SK-N-SH (cell line): ENCODE results near the gene METTL1. TPM values are rescaled to one million over a fixed set of nuclear protein-coding genes. Genes with fewer than 3 reads are reported as not detected.

Experiments used
- CTCF ChIA-PET: fragments of 300-600, 350-600 bp; formaldehyde crosslinking; extraction: SDS; loops from one replicate; lab custom pipeline; 2021; lab: Yijun Ruan, JAX
- POLR2A ChIA-PET: fragments of 350-600 bp; sonication (Branson Sonifier 250); formaldehyde crosslinking; extraction: SDS; loops from one replicate; lab custom pipeline; 2020; ENCODE audit warnings: antibody characterized with exemption, inconsistent platforms; lab: Yijun Ruan, JAX
- DNase-seq: peaks from one replicate; pipeline ENCODE4 v3.0.0; 2012
- H2AFZ ChIP-seq: fragments of 200-600 bp; sonication (generic); 2 replicates; pipeline ENCODE4 v1.8.1; 2016; ENCODE audit warnings: antibody characterized with exemption, mild to moderate bottlenecking, low read depth
- H3F3A ChIP-seq: fragments of 200-600 bp; sonication (generic); replicated peaks from 2 replicates; pipeline ENCODE3; 2016; ENCODE audit warnings: antibody characterized with exemption, mild to moderate bottlenecking; ENCODE audit not compliant: insufficient read depth
- H3K27ac ChIP-seq, 2 experiments: fragments of 200-500 bp in 1 of 2; fragments of 200-600 bp in 1 of 2; sonication (Bioruptor generic) in 1 of 2; sonication (generic), shearing (Covaris generic) in 1 of 2; 2 replicates each; pipeline versions ENCODE4 v1.5.1 to v1.6.1; 2014 to 2016; ENCODE audit warnings: low read depth in 2 of 2, inconsistent platforms in 1 of 2, low read length in 1 of 2, mild to moderate bottlenecking in 1 of 2, mixed read lengths in 1 of 2
- H3K27me3 ChIP-seq: fragments of 200-600 bp; sonication (generic), shearing (Covaris generic); 2 replicates; pipeline ENCODE4 v1.6.1; 2016; ENCODE audit warnings: mixed run types; ENCODE audit not compliant: insufficient read depth
- H3K36me3 ChIP-seq, 2 experiments: fragments of 200-500 bp in 1 of 2; fragments of 200-600 bp in 1 of 2; sonication (Bioruptor generic) in 1 of 2; sonication (generic) in 1 of 2; replicated peaks in 1 of 2; 2 replicates each; pipeline versions ENCODE3 to v1.5.1; 2014 to 2016; ENCODE audit warnings: low read length in 1 of 2, mild to moderate bottlenecking in 1 of 2; ENCODE audit not compliant: insufficient read depth in 2 of 2, control insufficient read depth in 1 of 2
- H3K4me1 ChIP-seq, 2 experiments: fragments of 200-500 bp in 1 of 2; fragments of 200-600 bp in 1 of 2; sonication (Bioruptor generic) in 1 of 2; sonication (generic), shearing (Covaris generic) in 1 of 2; 2 replicates each; pipeline versions ENCODE4 v1.5.1 to v1.6.1; 2014 to 2016; ENCODE audit warnings: low read depth in 1 of 2, low read length in 1 of 2, mixed run types in 1 of 2; ENCODE audit not compliant: insufficient read depth in 2 of 2, control insufficient read depth in 1 of 2
- H3K4me2 ChIP-seq: fragments of 200-600 bp; sonication (generic), shearing (Covaris generic); 2 replicates; pipeline ENCODE4 v1.6.1; 2017; ENCODE audit warnings: mixed run types
- H3K4me3 ChIP-seq, 2 experiments: fragments of 200-500 bp in 1 of 2; fragments of 200-600 bp in 1 of 2; sonication (Bioruptor generic) in 1 of 2; sonication (generic), shearing (Covaris generic) in 1 of 2; 2 replicates each; pipeline versions ENCODE4 v1.5.1 to v1.8.1; 2014 to 2016; ENCODE audit warnings: low read depth in 2 of 2, inconsistent platforms in 1 of 2, low read length in 1 of 2, mild to moderate bottlenecking in 1 of 2, mixed read lengths in 1 of 2, moderate library complexity in 1 of 2
- H3K79me2 ChIP-seq: fragments of 200-600 bp; sonication (generic); 2 replicates; pipeline ENCODE4 v1.8.1; 2017; ENCODE audit warnings: mild to moderate bottlenecking; ENCODE audit not compliant: insufficient read depth
- H3K9ac ChIP-seq: fragments of 200-600 bp; sonication (generic); 2 replicates; pipeline ENCODE4 v1.6.1; 2017; ENCODE audit warnings: mixed run types
- H3K9me2 ChIP-seq: fragments of 200-600 bp; sonication (generic); 2 replicates; pipeline ENCODE4 v1.6.1; 2017; ENCODE audit warnings: mixed run types
- H3K9me3 ChIP-seq: fragments of 200-600 bp; sonication (generic); 2 replicates; pipeline ENCODE4 v1.6.1; 2017; ENCODE audit warnings: mixed run types, mild to moderate bottlenecking, moderate library complexity
- H4K20me1 ChIP-seq: fragments of 200-600 bp; sonication (generic); 2 replicates; pipeline ENCODE4 v1.6.1; 2017; ENCODE audit warnings: mild to moderate bottlenecking, mixed run types; ENCODE audit not compliant: insufficient read depth
- EP300 ChIP-seq, 2 experiments: IDR thresholded peaks; 2 replicates each; pipeline versions ENCODE4 v1.4.0 to v1.6.1; 2012; ENCODE audit warnings: borderline replicate concordance in 1 of 2, low read depth in 1 of 2, low read length in 1 of 2
- FOXM1 ChIP-seq: IDR thresholded peaks from 2 replicates; pipeline ENCODE4 v1.4.0; 2012; ENCODE audit warnings: low read depth, mild to moderate bottlenecking
- GATA2 ChIP-seq: sonication (generic); formaldehyde crosslinking; IDR thresholded peaks from 2 replicates; pipeline ENCODE4 v1.5.0; 2020; ENCODE audit warnings: mild to moderate bottlenecking, missing genetic modification reagents
- IRF3 ChIP-seq: fragments of 150-350 bp; IDR thresholded peaks from 2 replicates; pipeline ENCODE4 v1.6.1; 2016; ENCODE audit warnings: mild to moderate bottlenecking, low read depth, low read length
- NFIC ChIP-seq: IDR thresholded peaks from 2 replicates; pipeline ENCODE4 v1.4.0; 2012; ENCODE audit warnings: borderline replicate concordance
- RCOR1 ChIP-seq: fragments of 150-350 bp; IDR thresholded peaks from 2 replicates; pipeline ENCODE4 v1.6.1; 2017; ENCODE audit warnings: antibody characterized with exemption, low read length
- REST ChIP-seq: IDR thresholded peaks from 2 replicates; pipeline ENCODE4 v1.6.1; 2012; ENCODE audit warnings: mild to moderate bottlenecking, low read depth, low read length, moderate library complexity
- SMC3 ChIP-seq: IDR thresholded peaks from 2 replicates; pipeline ENCODE4 v1.6.1; 2012; ENCODE audit warnings: low read depth, low read length, improper control_type of control experiment
- USF1 ChIP-seq: IDR thresholded peaks from 2 replicates; pipeline ENCODE4 v1.4.0; 2012; ENCODE audit warnings: low read depth, borderline replicate concordance
- USF2 ChIP-seq: fragments of 150-350 bp; IDR thresholded peaks from 2 replicates; pipeline ENCODE4 v1.6.1; 2017; ENCODE audit warnings: antibody characterized with exemption, low read length, low read depth, borderline replicate concordance
- ZBTB33 ChIP-seq: IDR thresholded peaks from 2 replicates; pipeline ENCODE4 v1.4.0; 2012; ENCODE audit warnings: low read depth, borderline replicate concordance
- WGBS: methylation state at CpG from one replicate; pipeline ENCODE4 v1.1.6; 2017; ENCODE audit warnings: low lambda C conversion rate; 5-methylcytosine and 5-hydroxymethylcytosine counted together
- polyA plus RNA-seq, 3 experiments: library from polyadenylated mRNA; depleted of rRNA; stranded (reverse); fragments of >200 nt; gene quantifications; 2 replicates each; pipeline ENCODE4 v1.2.3, GENCODE V29; 2012

The METTL1 gene
- polyA plus RNA-seq, 1 of the 3 experiments (the other 2 are of a cell fraction): 28.0 TPM

- TF ChIP-seq REST (no peak), FOXM1 (no peak)
Observed at GRCh38 chr12:57769594-57769993, 2.3 kb downstream of the METTL1 start (continued).

GRCh38 chr12:57767876-57768275 is 4.0 kb downstream of the METTL1 start:
- Histone ChIP-seq H3K4me3 (no peak overlapping the region), H3K4me2 (no peak overlapping the region), H3K9me2 (no peaks in the 10 kb centered on the region), H3K79me2 (peaks cover 18% of the 10 kb centered on the region; the same call in 1 of the 2 replicates), H4K20me1 (no peaks in the 10 kb centered on the region), H3K27ac (no peak overlapping the region), H3F3A (peaks cover 3% of the 10 kb centered on the region), H3K4me1 (peaks cover 3 to 33% of the 10 kb centered on the region in 2 experiments; a peak in 1 of 4 replicates), H3K9me3 (no peaks in the 10 kb centered on the region), H3K36me3 (peaks cover 5 to 19% of the 10 kb centered on the region in 2 experiments), H3K9ac (no peak overlapping the region), H3K27me3 (no peaks in the 10 kb centered on the region; the same call in 1 of the 2 replicates), H2AFZ (no peak overlapping the region)
- TF ChIP-seq EP300 (IDR thresholded peaks at IDR 0.05; ENCODE audit: borderline replicate concordance in 1 of 2, low read depth in 1 of 2, low read length in 1 of 2): no peak
- TF ChIP-seq USF2: no peak
- TF ChIP-seq RCOR1: no peak
- TF ChIP-seq SMC3: no peak
- TF ChIP-seq ZBTB33: no peak
- no peak for TF ChIP-seq IRF3
- no peak for TF ChIP-seq NFIC
- no peak for TF ChIP-seq GATA2 (CRISPR knock-in tag)
- no peak for TF ChIP-seq FOXM1
- TF ChIP-seq USF1: no peak
- POLR2A ChIA-PET: interaction anchor here (1.2 kb wide), 1 partner anchor 8 kb away, joined by 3 read pairs; no protein-coding TSS in a partner anchor
- DNase-seq: no peak
- 83% methylated on average over 3 of the region's 3 CpGs for WGBS
- CTCF ChIA-PET: interaction anchor here (1.1 to 3.1 kb wide), 7 partner anchors 8 to 138 kb away, joined by 3 to 27 read pairs (median 4); no protein-coding TSS in a partner anchor
